GM23248 (cell line): ENCODE results near the gene MAGEA10.

Experiments used
- EZH2 ChIP-seq: fragments of 200-600 bp; sonication (generic); IDR thresholded peaks from 2 replicates; pipeline ENCODE4 v1.6.1; 2018; ENCODE audit warnings: antibody characterized with exemption, mild to moderate bottlenecking; ENCODE audit not compliant: insufficient read depth, poor library complexity, severe bottlenecking
- EZH2phosphoT487 ChIP-seq: fragments of 200-600 bp; sonication (generic); IDR thresholded peaks from 2 replicates; pipeline ENCODE4 v1.6.1; 2018; ENCODE audit warnings: antibody characterized with exemption, moderate library complexity, mild to moderate bottlenecking, low read depth; ENCODE audit not compliant: insufficient read depth

DNA sequence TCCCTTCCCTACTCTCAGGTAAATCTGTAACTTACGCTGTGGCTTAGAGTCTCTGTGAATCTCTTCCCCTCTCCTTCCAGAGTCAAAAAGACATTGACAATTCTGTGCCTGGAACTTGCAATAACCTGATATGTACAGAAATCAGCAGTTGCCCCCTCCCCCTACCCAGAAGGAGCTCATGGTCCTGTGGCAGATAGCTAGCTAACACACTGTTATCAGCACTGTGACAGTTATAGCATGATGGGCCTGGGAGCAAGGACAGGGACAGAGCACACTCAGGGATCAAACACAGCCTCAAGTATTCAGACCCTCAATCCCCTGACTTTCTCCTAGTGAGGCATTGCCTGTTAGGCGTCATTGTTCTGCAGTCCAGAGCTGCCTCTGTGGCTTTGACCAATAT lies 18.7 kb upstream of the MAGEA10 start:
- TF ChIP-seq EZH2 (no peak), EZH2phosphoT487 (no peak)
